ENCODE results near the gene RIGI.
"Not testable (repeated sequence)": the region's sequence is repeated elsewhere in the genome, so short reads cannot be mapped to it uniquely, and the experiment has no call there.

The RIGI gene

GRCh38 chr9:32543047-32543446 is 17.1 kb upstream of the RIGI start:
- Histone ChIP-seq H3K36me3 (peaks cover 52% of the 10 kb centered on the region), H3K27me3 (ENCODE audit: insufficient read depth, low read depth, severe bottlenecking) (no peaks in the 10 kb centered on the region), H3K27ac (no peak overlapping the region), H3K9me3 (ENCODE audit: severe bottlenecking) (no peaks in the 10 kb centered on the region), H3K4me3 (ENCODE audit: low read depth, low read length) (no peak overlapping the region)
- no peak for DNase-seq
- TF ChIP-seq CTCF (IDR thresholded peaks at IDR 0.05; ENCODE audit: low read depth, low read length) = no peak

GRCh38 chr9:32533816-32534215 is 7.8 kb upstream of the RIGI start:
- Histone ChIP-seq H3K27me3 (ENCODE audit: insufficient read depth, low read depth, severe bottlenecking) (no peaks in the 10 kb centered on the region), H3K36me3 (no peaks in the 10 kb centered on the region), H3K27ac (no peak overlapping the region), H3K9me3 (ENCODE audit: severe bottlenecking) (no peaks in the 10 kb centered on the region), H3K4me3 (ENCODE audit: low read depth, low read length) (no peak overlapping the region)
- no peak for TF ChIP-seq CTCF (IDR thresholded peaks at IDR 0.05; ENCODE audit: low read depth, low read length)
- no peak for DNase-seq

DNA sequence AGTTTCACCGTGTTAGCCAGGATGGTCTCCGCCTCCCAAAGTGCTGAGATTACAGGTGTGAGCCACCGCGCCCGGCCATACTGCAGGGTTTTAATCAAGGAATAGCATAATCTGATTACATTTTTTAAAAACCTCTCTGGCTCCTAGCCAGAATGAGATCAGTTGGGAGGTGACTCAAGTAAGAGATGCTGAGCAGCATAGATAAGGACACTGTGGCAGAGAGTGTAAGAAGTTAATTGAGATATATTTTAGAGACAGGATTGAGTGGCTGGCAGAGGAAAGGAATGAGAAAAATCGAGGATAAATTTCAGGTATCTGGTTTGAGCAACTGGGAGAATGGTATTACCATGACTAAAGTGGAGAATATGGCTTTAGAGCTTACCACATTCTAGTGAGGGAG is 7.3 kb upstream of the RIGI start:
- DNase-seq = no peak
- no peaks in the 10 kb centered on the region for H3K36me3 ChIP-seq
- no peaks in the 10 kb centered on the region for H3K9me3 ChIP-seq (ENCODE audit: severe bottlenecking)
- TF ChIP-seq CTCF (IDR thresholded peaks at IDR 0.05; ENCODE audit: low read depth, low read length) = no peak
- H3K27me3 ChIP-seq (ENCODE audit: insufficient read depth, low read depth, severe bottlenecking) = no peaks in the 10 kb centered on the region
- H3K4me3 ChIP-seq (ENCODE audit: low read depth, low read length) = no peak overlapping the region
- H3K27ac ChIP-seq = no peak overlapping the region

DNA sequence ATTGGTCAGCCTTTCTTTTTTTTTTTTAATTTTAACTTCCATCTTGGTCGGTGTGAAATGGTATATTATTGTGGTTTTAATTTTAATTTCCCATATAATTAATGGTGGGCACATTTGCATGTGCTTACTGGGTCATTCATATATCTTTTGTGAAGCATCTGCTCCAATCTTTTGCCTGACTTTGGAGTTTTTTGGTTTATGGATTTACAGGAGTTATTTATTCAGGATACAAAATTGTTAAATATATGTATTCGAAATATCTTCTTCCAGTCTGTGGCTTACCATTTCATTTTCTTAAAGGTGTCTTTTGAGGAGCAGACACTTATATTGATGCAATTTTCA is 682 bp upstream of the RIGI start:
- TF ChIP-seq CTCF (IDR thresholded peaks at IDR 0.05; ENCODE audit: low read depth, low read length) = no peak
- H3K4me3 ChIP-seq (ENCODE audit: low read depth, low read length) = peak overlapping the region; percentile 62
- no peaks in the 10 kb centered on the region for H3K27me3 ChIP-seq (ENCODE audit: insufficient read depth, low read depth, severe bottlenecking)
- no peak overlapping the region for H3K27ac ChIP-seq
- no peak for DNase-seq
- H3K36me3 ChIP-seq = no peaks in the 10 kb centered on the region
- no peaks in the 10 kb centered on the region for H3K9me3 ChIP-seq (ENCODE audit: severe bottlenecking)

- Histone ChIP-seq H3K27me3 (ENCODE audit: insufficient read depth, low read depth, severe bottlenecking) (no peaks in the 10 kb centered on the region), H3K4me3 (ENCODE audit: low read depth, low read length) (peak overlapping the region; percentile 62), H3K27ac (no peak overlapping the region), H3K36me3 (no peaks in the 10 kb centered on the region), H3K9me3 (ENCODE audit: severe bottlenecking) (no peaks in the 10 kb centered on the region)
- TF ChIP-seq CTCF (IDR thresholded peaks at IDR 0.05; ENCODE audit: low read depth, low read length) = no peak
- DNase-seq = no peak
These were observed 326 bp downstream of the RIGI start for GRCh38 chr9:32525709-32526030.

- Histone ChIP-seq H3K36me3 (no peaks in the 10 kb centered on the region), H3K4me3 (ENCODE audit: low read depth, low read length) (no peak overlapping the region), H3K27ac (no peak overlapping the region), H3K27me3 (ENCODE audit: insufficient read depth, low read depth, severe bottlenecking) (no peaks in the 10 kb centered on the region), H3K9me3 (ENCODE audit: severe bottlenecking) (no peaks in the 10 kb centered on the region)
- TF ChIP-seq CTCF (IDR thresholded peaks at IDR 0.05; ENCODE audit: low read depth, low read length) = no peak
- DNase-seq = no peak
These were observed 896 bp downstream of the RIGI start for GRCh38 chr9:32524892-32525708.

DNA sequence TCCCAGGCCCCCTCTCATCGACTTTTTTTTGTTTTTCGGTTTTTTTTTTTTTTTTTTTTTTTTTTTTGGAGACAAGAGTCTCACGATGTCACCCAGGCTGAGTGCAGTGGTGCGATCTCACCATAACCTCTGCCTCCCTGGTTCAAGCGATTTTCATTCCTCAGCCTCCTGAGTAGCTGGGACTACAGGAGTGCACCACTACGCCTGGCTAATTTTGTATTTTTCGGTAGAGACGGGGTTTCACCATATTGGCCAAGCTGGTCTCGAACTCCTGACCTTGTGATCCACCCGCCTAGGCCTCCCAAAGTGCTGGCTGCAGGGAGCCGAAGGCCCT is 1.5 kb downstream of the RIGI start:
- not testable (repeated sequence) for DNase-seq; H3K27me3 ChIP-seq (ENCODE audit: insufficient read depth, low read depth, severe bottlenecking); H3K27ac ChIP-seq; H3K4me3 ChIP-seq (ENCODE audit: low read depth, low read length); H3K9me3 ChIP-seq (ENCODE audit: severe bottlenecking); H3K36me3 ChIP-seq
